ENCODE measurements around the gene PRPSAP1.

Gene PRPSAP1

DNA sequence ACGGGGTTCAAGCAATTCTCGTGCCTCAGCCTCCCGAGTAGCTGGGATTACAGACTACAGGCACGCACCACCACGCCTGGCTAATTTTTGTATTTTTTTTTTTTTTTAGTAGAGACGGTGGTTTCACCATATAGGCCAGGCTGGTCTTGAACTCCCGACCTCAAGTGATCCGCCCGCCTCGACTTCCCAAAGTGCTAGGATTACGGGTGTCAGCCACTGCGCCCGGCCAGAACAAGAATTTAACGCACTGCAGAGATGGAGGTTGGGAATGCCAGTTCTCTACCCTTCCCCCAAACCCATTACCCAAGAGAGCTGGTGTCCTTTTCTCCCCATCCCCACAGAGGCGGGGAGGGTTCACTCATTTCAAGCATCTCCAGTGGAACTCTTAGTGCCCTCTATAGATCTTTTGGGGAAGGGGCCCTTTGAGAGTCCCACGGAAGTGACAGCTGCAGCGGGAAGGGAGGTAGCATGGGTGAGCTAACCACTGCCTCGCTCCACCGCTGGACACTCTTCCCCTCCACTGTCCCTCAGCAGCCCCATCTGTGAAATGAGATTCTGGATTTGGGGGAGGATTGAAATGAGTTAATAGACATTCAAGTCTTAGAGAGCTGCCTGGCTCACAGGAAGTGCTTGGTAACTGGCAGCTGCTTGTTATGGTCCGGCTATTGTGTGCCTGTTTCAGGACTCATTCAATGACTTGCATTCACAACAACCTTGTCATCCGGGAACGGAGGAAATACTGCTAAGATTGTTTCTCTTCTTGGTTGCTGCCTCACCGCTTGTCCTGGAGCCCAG, 92.1 kb downstream of the PRPSAP1 start:
- TF ChIP-seq TCF4 (CRISPR knock-in tag; IDR thresholded peaks at IDR 0.05; ENCODE audit: borderline replicate concordance) (no peak), ZC3H10 (CRISPR knock-in tag; IDR thresholded peaks at IDR 0.05) (no peak)

DNA sequence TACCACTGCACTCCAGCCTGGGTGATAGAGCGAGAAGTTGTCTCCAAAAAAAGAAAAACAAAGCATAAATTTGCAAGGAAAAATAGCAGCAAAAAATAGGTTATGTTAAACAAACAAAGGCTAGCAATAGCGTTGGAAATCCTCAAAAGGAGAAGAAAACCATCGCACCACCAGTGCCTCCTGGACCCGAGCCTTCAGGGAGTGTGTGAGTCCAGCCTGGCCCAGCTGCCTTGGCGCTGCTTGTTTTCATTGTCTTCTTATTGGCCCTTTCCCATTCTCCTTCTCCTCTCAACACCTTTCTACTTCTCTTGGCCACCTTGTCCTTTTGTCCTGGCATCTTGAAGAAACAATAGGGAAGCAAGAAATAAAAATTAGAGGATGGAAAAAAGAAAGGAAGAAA, 93.0 kb downstream of the PRPSAP1 start:
- no peak for TF ChIP-seq ARNTL (CRISPR knock-in tag; IDR thresholded peaks at IDR 0.05; ENCODE audit: borderline replicate concordance, low read depth)
- TF ChIP-seq ISL1 (CRISPR knock-in tag; IDR thresholded peaks at IDR 0.05): no peak
- TF ChIP-seq, protein P1, sequence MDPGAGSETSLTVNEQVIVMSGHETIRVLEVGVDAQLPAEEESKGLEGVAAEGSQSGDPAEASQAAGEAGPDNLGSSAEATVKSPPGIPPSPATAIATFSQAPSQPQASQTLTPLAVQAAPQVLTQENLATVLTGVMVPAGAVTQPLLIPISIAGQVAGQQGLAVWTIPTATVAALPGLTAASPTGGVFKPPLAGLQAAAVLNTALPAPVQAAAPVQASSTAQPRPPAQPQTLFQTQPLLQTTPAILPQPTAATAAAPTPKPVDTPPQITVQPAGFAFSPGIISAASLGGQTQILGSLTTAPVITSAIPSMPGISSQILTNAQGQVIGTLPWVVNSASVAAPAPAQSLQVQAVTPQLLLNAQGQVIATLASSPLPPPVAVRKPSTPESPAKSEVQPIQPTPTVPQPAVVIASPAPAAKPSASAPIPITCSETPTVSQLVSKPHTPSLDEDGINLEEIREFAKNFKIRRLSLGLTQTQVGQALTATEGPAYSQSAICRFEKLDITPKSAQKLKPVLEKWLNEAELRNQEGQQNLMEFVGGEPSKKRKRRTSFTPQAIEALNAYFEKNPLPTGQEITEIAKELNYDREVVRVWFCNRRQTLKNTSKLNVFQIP (CRISPR knock-in tag; IDR thresholded peaks at IDR 0.05; ENCODE audit: borderline replicate concordance, low read depth): no peak
- TF ChIP-seq ZFP30 (CRISPR knock-in tag; IDR thresholded peaks at IDR 0.05): no peak
- no peak for TF ChIP-seq PPARA (CRISPR knock-in tag; IDR thresholded peaks at IDR 0.05; ENCODE audit: borderline replicate concordance)
- TF ChIP-seq ESRRG (CRISPR knock-in tag; IDR thresholded peaks at IDR 0.05): no peak
- no peak for TF ChIP-seq TOX (CRISPR knock-in tag; IDR thresholded peaks at IDR 0.05; ENCODE audit: borderline replicate concordance)
- TF ChIP-seq, protein P2, sequence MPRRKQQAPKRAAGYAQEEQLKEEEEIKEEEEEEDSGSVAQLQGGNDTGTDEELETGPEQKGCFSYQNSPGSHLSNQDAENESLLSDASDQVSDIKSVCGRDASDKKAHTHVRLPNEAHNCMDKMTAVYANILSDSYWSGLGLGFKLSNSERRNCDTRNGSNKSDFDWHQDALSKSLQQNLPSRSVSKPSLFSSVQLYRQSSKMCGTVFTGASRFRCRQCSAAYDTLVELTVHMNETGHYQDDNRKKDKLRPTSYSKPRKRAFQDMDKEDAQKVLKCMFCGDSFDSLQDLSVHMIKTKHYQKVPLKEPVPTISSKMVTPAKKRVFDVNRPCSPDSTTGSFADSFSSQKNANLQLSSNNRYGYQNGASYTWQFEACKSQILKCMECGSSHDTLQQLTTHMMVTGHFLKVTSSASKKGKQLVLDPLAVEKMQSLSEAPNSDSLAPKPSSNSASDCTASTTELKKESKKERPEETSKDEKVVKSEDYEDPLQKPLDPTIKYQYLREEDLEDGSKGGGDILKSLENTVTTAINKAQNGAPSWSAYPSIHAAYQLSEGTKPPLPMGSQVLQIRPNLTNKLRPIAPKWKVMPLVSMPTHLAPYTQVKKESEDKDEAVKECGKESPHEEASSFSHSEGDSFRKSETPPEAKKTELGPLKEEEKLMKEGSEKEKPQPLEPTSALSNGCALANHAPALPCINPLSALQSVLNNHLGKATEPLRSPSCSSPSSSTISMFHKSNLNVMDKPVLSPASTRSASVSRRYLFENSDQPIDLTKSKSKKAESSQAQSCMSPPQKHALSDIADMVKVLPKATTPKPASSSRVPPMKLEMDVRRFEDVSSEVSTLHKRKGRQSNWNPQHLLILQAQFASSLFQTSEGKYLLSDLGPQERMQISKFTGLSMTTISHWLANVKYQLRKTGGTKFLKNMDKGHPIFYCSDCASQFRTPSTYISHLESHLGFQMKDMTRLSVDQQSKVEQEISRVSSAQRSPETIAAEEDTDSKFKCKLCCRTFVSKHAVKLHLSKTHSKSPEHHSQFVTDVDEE (CRISPR knock-in tag; IDR thresholded peaks at IDR 0.05): no peak
- TF ChIP-seq GLIS3 (CRISPR knock-in tag; IDR thresholded peaks at IDR 0.05): no peak
- TF ChIP-seq, protein P3, sequence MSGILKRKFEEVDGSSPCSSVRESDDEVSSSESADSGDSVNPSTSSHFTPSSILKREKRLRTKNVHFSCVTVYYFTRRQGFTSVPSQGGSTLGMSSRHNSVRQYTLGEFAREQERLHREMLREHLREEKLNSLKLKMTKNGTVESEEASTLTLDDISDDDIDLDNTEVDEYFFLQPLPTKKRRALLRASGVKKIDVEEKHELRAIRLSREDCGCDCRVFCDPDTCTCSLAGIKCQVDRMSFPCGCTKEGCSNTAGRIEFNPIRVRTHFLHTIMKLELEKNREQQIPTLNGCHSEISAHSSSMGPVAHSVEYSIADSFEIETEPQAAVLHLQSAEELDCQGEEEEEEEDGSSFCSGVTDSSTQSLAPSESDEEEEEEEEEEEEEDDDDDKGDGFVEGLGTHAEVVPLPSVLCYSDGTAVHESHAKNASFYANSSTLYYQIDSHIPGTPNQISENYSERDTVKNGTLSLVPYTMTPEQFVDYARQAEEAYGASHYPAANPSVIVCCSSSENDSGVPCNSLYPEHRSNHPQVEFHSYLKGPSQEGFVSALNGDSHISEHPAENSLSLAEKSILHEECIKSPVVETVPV (CRISPR knock-in tag; IDR thresholded peaks at IDR 0.05): no peak
- TF ChIP-seq OSR1 (CRISPR knock-in tag; IDR thresholded peaks at IDR 0.05): no peak
- ATAC-seq: no peak

More for the DNA sequence above, 92.1 kb downstream of the PRPSAP1 start:
- no peak for ATAC-seq

DNA sequence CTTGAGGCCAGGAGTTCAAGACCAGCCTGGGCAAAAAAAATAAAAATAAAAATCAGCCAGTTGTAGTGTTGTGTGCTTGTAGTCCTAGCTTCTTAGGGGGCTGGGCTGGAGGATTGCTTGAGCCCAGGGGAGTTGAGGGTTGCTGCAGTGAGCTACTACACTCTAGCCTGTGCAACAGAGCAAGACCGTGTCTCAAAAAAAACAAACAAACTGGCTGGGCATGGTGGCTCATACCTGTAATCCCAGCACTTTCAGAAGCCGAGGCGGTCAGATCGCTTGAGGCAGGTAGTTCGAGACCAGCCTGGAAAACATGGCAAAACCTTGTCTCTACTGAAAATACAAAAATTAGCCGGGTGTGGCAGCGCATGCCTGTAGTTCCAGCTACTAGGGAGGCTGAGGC, 93.5 kb downstream of the PRPSAP1 start:
- no peak for ATAC-seq

More for the DNA sequence above, 93.5 kb downstream of the PRPSAP1 start:
- TF ChIP-seq CSDC2 (CRISPR knock-in tag; IDR thresholded peaks at IDR 0.05) (no peak), RARB (CRISPR knock-in tag; IDR thresholded peaks at IDR 0.05) (no peak), GLIS3 (CRISPR knock-in tag; IDR thresholded peaks at IDR 0.05) (no peak), ZFP30 (CRISPR knock-in tag; IDR thresholded peaks at IDR 0.05) (no peak), ESRRG (CRISPR knock-in tag; IDR thresholded peaks at IDR 0.05) (no peak), ZNF565 (CRISPR knock-in tag; conservative IDR thresholded peaks at IDR 0.05; ENCODE audit: low read depth) (no peak)
- TF ChIP-seq, protein P4, sequence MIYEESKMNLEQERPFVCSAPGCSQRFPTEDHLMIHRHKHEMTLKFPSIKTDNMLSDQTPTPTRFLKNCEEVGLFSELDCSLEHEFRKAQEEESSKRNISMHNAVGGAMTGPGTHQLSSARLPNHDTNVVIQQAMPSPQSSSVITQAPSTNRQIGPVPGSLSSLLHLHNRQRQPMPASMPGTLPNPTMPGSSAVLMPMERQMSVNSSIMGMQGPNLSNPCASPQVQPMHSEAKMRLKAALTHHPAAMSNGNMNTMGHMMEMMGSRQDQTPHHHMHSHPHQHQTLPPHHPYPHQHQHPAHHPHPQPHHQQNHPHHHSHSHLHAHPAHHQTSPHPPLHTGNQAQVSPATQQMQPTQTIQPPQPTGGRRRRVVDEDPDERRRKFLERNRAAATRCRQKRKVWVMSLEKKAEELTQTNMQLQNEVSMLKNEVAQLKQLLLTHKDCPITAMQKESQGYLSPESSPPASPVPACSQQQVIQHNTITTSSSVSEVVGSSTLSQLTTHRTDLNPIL (CRISPR knock-in tag; IDR thresholded peaks at IDR 0.05; ENCODE audit: low read depth): no peak

Measured in SK-N-SH treated with all-trans-retinoic acid at 6 μM for 48 hours (cell line).